ENCODE data around the gene FKBP8. TPM values are rescaled to one million over a fixed set of nuclear protein-coding genes. Genes with fewer than 3 reads are reported as not detected.

Gene FKBP8
- total RNA-seq, 4 donors from 2014 or later: 248 to 285 (median 263) TPM

DNA sequence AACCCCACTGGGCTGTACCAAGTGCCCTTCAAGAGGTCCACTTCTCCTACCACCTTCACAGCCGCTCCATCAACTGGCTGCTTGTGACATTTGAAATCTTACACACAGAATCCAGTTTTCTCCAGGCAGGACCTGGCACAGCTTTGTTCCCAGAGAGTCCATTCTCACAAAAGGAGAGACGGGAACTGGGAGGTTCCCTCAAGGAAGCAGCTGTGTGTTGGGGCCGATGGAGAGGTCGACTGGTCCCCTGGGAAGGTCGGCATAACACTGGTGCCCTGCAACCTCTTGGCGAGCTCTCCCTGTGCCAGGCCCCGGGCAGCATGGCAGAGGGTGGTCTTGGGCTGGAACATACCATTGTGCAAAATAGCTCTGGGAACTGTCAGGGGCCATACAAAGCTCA lies 43.0 kb downstream of the FKBP8 start:
- no peak for DNase-seq (ENCODE audit: low spot score in 2 of 2)
- intact Hi-C loops (cut with DNase I; ENCODE audit: low total_unique reads): no loop called here
- TF ChIP-seq CTCF (IDR thresholded peaks at IDR 0.05) (no peak), POLR2A (IDR thresholded peaks at IDR 0.05) (no peak)
- H3K4me3 ChIP-seq (ENCODE audit: low read depth, poor library complexity, severe bottlenecking): no peak overlapping the region
- WGBS, 2 donors: 43 to 57% methylated on average over 7 of the region's 7 CpGs

DNA sequence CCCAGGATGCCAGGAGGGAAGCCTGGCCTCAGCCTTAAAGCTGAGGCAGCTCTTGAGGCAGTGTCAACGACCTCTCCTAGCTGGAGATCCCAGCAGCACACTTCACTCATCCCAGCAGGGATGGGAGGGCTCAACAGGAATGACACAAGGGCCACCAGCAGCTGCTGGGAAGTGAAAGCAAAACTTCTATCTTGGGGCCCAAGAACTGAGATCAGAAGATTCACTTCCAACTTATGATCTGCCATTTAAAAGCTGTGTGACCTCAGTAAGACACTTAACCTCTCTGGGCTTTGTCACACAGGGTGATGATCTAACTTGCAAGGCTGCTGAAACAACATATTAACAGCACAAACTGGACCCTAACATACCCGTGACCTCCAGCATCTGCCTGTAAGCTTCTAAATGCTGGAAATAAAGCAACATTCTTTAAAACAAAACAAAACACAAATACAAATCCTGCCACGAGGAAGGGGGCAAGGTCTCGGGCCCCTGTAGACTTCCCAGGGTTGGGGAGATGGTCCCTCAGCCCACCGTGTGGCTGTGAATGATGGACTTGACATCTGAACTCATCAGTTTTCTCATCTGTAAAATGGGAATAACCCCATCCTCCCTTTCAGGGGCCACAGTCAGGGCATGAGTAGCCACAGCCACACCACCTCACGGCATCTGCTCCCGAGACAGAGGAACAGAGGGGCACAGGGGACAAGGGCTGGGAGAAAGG lies 44.2 kb downstream of the FKBP8 start:
- 80 to 90% methylated on average over 7 of the region's 7 CpGs for WGBS, 2 donors
- H3K4me3 ChIP-seq (ENCODE audit: low read depth, poor library complexity, severe bottlenecking): no peak overlapping the region
- no peak for DNase-seq (ENCODE audit: low spot score in 2 of 2)
- intact Hi-C loops (cut with DNase I; ENCODE audit: low total_unique reads): no loop called here
- TF ChIP-seq CTCF (IDR thresholded peaks at IDR 0.05): no peak
- no peak for TF ChIP-seq POLR2A (IDR thresholded peaks at IDR 0.05)

DNA sequence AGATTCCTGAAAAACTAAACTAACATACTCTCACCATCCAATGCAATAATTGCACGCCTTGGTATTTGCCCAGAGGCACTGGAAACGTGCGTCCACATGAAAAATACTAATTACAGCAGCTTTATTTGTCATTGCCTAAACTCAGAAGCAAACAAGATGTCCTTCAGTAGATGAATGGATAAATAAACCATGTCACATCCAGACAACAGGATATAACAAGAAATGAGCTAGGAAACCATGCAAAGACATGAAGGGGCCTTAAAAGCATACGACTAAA lies 46.5 kb downstream of the FKBP8 start:
- no peak overlapping the region for H3K4me3 ChIP-seq (ENCODE audit: low read depth, poor library complexity, severe bottlenecking)
- intact Hi-C loops (cut with DNase I; ENCODE audit: low total_unique reads): no loop called here
- WGBS, 2 donors: 51 to 54% methylated on average over 4 of the region's 4 CpGs
- no peak for TF ChIP-seq POLR2A (IDR thresholded peaks at IDR 0.05)
- no peak for TF ChIP-seq CTCF (IDR thresholded peaks at IDR 0.05)
- no peak for DNase-seq (ENCODE audit: low spot score in 2 of 2)

- intact Hi-C loops (cut with DNase I; ENCODE audit: low total_unique reads): no loop called here
- no peak overlapping the region for H3K4me3 ChIP-seq (ENCODE audit: low read depth, poor library complexity, severe bottlenecking)
- DNase-seq (ENCODE audit: low spot score in 2 of 2): no peak
- no peak for TF ChIP-seq CTCF (IDR thresholded peaks at IDR 0.05)
- TF ChIP-seq POLR2A (IDR thresholded peaks at IDR 0.05): no peak
- WGBS, 2 donors: 37 to 48% methylated on average over 11 of the region's 11 CpGs
Observed at GRCh38 chr19:18496167-18496979, 47.0 kb downstream of the FKBP8 start.

- intact Hi-C loops (cut with DNase I; ENCODE audit: low total_unique reads): no loop called here
- 73 to 82% methylated on average over 8 to 13 of the region's 14 CpGs for whole genome bisulfite sequencing, 2 donors
- TF ChIP-seq CTCF (IDR thresholded peaks at IDR 0.05) (no peak), POLR2A (IDR thresholded peaks at IDR 0.05) (no peak)
- H3K4me3 ChIP-seq (ENCODE audit: low read depth, poor library complexity, severe bottlenecking): no peak overlapping the region
- DNase-seq (ENCODE audit: low spot score in 2 of 2): no peak
Observed at GRCh38 chr19:18495204-18495911, 48.0 kb downstream of the FKBP8 start.

All from lower leg skin (tissue), 4 donors.